OCI-M1 (cell line): ENCODE data around the gene PDXDC1.
"Not testable (repeated sequence)": the region's sequence is repeated elsewhere in the genome, so short reads cannot be mapped to it uniquely, and the experiment has no call there.

ENCODE experiments used
- DNase-seq: peaks from one replicate; lab custom pipeline; 2025; lab: John Stamatoyannopoulos, UW

PDXDC1 gene

GRCh38 chr16:15135483-15136360, 160.9 kb downstream of the PDXDC1 start:
- DNase-seq: not testable (repeated sequence)

GRCh38 chr16:15137514-15137913, 162.7 kb downstream of the PDXDC1 start:
- not testable (repeated sequence) for DNase-seq

GRCh38 chr16:15140444-15141365, 165.9 kb downstream of the PDXDC1 start:
- not testable (repeated sequence) for DNase-seq

GRCh38 chr16:15141586-15141985, 166.8 kb downstream of the PDXDC1 start:
- DNase-seq: no peak

GRCh38 chr16:15142107-15142890, 167.5 kb downstream of the PDXDC1 start:
- DNase-seq: not testable (repeated sequence)

- DNase-seq: not testable (repeated sequence)
Measured at GRCh38 chr16:15142891-15143600, 168.2 kb downstream of the PDXDC1 start.

GRCh38 chr16:15143601-15144091, 168.8 kb downstream of the PDXDC1 start:
- not testable (repeated sequence) for DNase-seq

GRCh38 chr16:15144092-15144631, 169.3 kb downstream of the PDXDC1 start:
- DNase-seq: not testable (repeated sequence)

- not testable (repeated sequence) for DNase-seq
Measured at GRCh38 chr16:15144781-15145417, 170.1 kb downstream of the PDXDC1 start.

- DNase-seq: not testable (repeated sequence)
Measured at GRCh38 chr16:15145418-15146263, 170.8 kb downstream of the PDXDC1 start.

- not testable (repeated sequence) for DNase-seq
Measured at GRCh38 chr16:15146264-15146662, 171.4 kb downstream of the PDXDC1 start.

- DNase-seq: not testable (repeated sequence)
Measured at GRCh38 chr16:15148831-15149230, 174.0 kb downstream of the PDXDC1 start.

- DNase-seq: not testable (repeated sequence)
Measured at GRCh38 chr16:15149260-15149659, 174.4 kb downstream of the PDXDC1 start.

- DNase-seq: peak; percentile 3
Measured at GRCh38 chr16:15154005-15154404, 179.2 kb downstream of the PDXDC1 start.

- peak; percentile 91 for DNase-seq
Measured at GRCh38 chr16:15154650-15155562, 180.1 kb downstream of the PDXDC1 start.

GRCh38 chr16:15157644-15158043, 182.8 kb downstream of the PDXDC1 start:
- DNase-seq: not testable (repeated sequence)

- not testable (repeated sequence) for DNase-seq
Measured at GRCh38 chr16:15159671-15160070, 184.8 kb downstream of the PDXDC1 start.

GRCh38 chr16:15160571-15160970, 185.7 kb downstream of the PDXDC1 start:
- not testable (repeated sequence) for DNase-seq
